Psoas muscle (tissue), 8 donors: ENCODE data around the gene MED14. TPM values are rescaled to one million over a fixed set of nuclear protein-coding genes. Genes with fewer than 3 reads are reported as not detected.

Experiments used
- ATAC-seq, 4 donors: fragments of 200-7000 bp; cut with Tn5 transposase; one replicate each; pipeline ENCODE4 v1.9.1; 2020; ENCODE audit warnings: moderate library complexity in 3 of 4, mild to moderate bottlenecking in 2 of 4
- DNase-seq, 2 donors: peaks; one replicate each; pipeline ENCODE4 v3.0.0-alpha.2; 2020
- H3K27ac ChIP-seq: fragments of 200-600 bp; one replicate; pipeline ENCODE4 v1.8.0; 2022
- H3K27me3 ChIP-seq, 3 donors: fragments of 200-600 bp in 1 of 3; one replicate each; pipeline versions ENCODE4 v1.6.1 to v1.8.0; 2013 to 2022; ENCODE audit warnings: low read length in 2 of 3, mild to moderate bottlenecking in 2 of 3, moderate library complexity in 1 of 3; ENCODE audit not compliant: insufficient read depth in 3 of 3
- H3K36me3 ChIP-seq, 2 donors: fragments of 200-600 bp in 1 of 2; one replicate each; pipeline versions ENCODE4 v1.6.1 to v1.8.0; 2013 to 2022; ENCODE audit warnings: low read depth in 1 of 2, mild to moderate bottlenecking in 1 of 2, moderate library complexity in 1 of 2; ENCODE audit not compliant: insufficient read depth in 1 of 2
- H3K4me1 ChIP-seq: fragments of 200-600 bp; one replicate; pipeline ENCODE4 v1.8.0; 2022
- H3K4me3 ChIP-seq: fragments of 200-600 bp; one replicate; pipeline ENCODE4 v1.8.0; 2022; ENCODE audit warnings: mild to moderate bottlenecking
- H3K9me3 ChIP-seq: fragments of 200-600 bp; one replicate; pipeline ENCODE4 v1.8.0; 2022
- WGBS, 3 donors: extraction: QIAGEN DNeasy Blood & Tissue Kit; methylation state at CpG; one replicate each; pipeline versions ENCODE4 v1.1.6 to v1.1.7; 2013; 5-methylcytosine and 5-hydroxymethylcytosine counted together
- intact Hi-C, 2 donors: fragments of 100-400 bp; cut with DNase I; formaldehyde crosslinking; loops; one replicate each; pipeline versions ENCODE4 v1.11.0 to v1.14.2; 2022
- polyA plus RNA-seq, 3 donors: library from polyadenylated mRNA; stranded (reverse); fragments of 200-250 nt; gene quantifications; one replicate each; pipeline ENCODE4 v1.2.3, GENCODE V29; 2013
- total RNA-seq, 4 donors: library from RNA; stranded (reverse); fragmentation: NEBNext Ultra II Directional in 2 of 4; extraction: Animal tissue kit (Norgen Biotek cat#: 25700) in 2 of 4; gene quantifications; one replicate each; pipeline versions ENCODE4 v1.2.1 to v1.2.4, GENCODE V29; 2021 to 2023
- TF ChIP-seq, protein P1 (sequence below): fragments of 200-600 bp; IDR thresholded peaks from one replicate; pipeline ENCODE4 v1.8.0; 2022; ENCODE audit warnings: antibody characterized with exemption
- donor health status: healthy with polysubstance abuse.
- donor health status: DM: no; HTN: no; CAD: no; lungs with moderate emphysema.
- donor health status: Bipolar disorder and iron deficiency.
- donor health status: healthy.
- donor health status: DM: yes; HTN: yes; CAD: no.
- donor health status: DM: no; HTN: no; CAD: no.
- donor health status: DM: no; HTN: no; CAD: no.
- donor health status: DM: yes; HTN: yes; CAD: no.

MED14 gene
- total and polyA plus RNA-seq, 7 donors: 10.7 to 63.2 (median 46.6) TPM

DNA sequence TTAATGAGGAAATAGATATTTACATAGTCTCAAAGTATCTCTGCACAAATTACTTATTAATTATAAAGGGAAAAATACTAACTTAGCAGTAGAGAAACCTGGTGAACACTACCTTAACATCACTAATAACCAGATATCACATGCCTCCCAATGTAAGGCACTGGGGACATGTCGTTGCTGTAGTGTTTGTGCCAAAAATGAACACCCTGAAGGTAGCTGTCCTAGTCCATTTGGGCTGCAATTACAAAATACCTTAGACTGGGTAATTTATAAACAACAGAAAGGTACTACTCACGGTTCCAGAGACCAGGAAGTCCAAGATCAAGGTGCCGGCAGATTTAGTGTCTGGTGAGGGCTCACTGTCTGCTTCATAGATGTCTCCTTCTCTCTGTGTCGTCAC is 122.8 kb downstream of the MED14 start:
- WGBS, 3 donors: 57 to 61% (median 59%) methylated on average over 4 of the region's 4 CpGs
- TF ChIP-seq, protein P1, sequence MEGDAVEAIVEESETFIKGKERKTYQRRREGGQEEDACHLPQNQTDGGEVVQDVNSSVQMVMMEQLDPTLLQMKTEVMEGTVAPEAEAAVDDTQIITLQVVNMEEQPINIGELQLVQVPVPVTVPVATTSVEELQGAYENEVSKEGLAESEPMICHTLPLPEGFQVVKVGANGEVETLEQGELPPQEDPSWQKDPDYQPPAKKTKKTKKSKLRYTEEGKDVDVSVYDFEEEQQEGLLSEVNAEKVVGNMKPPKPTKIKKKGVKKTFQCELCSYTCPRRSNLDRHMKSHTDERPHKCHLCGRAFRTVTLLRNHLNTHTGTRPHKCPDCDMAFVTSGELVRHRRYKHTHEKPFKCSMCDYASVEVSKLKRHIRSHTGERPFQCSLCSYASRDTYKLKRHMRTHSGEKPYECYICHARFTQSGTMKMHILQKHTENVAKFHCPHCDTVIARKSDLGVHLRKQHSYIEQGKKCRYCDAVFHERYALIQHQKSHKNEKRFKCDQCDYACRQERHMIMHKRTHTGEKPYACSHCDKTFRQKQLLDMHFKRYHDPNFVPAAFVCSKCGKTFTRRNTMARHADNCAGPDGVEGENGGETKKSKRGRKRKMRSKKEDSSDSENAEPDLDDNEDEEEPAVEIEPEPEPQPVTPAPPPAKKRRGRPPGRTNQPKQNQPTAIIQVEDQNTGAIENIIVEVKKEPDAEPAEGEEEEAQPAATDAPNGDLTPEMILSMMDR: no peak
- intact Hi-C loops: no loop called here

DNA sequence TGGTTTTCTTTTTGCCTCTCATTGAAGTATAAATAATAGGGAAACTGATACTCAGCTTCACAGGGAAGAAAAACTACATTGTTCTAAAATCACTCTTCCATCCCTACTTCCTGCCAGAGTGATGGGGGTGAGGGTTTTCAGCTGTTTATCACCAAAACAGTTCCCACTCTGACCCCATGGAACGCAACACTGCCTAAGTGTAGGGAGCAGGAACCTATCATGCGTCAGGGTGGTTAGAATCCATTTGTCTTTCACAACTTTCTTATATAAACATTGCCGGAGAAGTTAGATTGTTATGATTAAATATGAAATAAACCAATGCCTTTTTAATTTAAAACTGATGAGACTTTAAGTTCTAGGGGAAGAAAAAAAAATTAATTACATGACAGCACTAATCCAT is 128.0 kb downstream of the MED14 start:
- peaks cover 0 to 24% (median 0%) of the 10 kb centered on the region in 3 donors for H3K27me3 ChIP-seq
- H3K4me3 ChIP-seq: no peak overlapping the region
- DNase-seq: no peak
- ATAC-seq: no peak
- WGBS, 3 donors: 86 to 94% (median 94%) methylated on average over 3 of the region's 3 CpGs
- no peak overlapping the region for H3K27ac ChIP-seq
- TF ChIP-seq, protein P1: no peak
- no peaks in the 10 kb centered on the region for H3K4me1 ChIP-seq
- H3K36me3 ChIP-seq: peaks cover 0 to 16% of the 10 kb centered on the region in 2 donors
- no peaks in the 10 kb centered on the region for H3K9me3 ChIP-seq
- intact Hi-C loops: no loop called here

More for the DNA sequence above, 122.8 kb downstream of the MED14 start:
- Histone ChIP-seq H3K27ac (no peak overlapping the region), H3K4me3 (no peak overlapping the region), H3K36me3 (no peaks in the 10 kb centered on the region), H3K4me1 (no peaks in the 10 kb centered on the region), H3K27me3 (peaks cover 0 to 23% (median 0%) of the 10 kb centered on the region in 3 donors), H3K9me3 (no peaks in the 10 kb centered on the region)
- no peak for DNase-seq
- ATAC-seq: no peak

DNA sequence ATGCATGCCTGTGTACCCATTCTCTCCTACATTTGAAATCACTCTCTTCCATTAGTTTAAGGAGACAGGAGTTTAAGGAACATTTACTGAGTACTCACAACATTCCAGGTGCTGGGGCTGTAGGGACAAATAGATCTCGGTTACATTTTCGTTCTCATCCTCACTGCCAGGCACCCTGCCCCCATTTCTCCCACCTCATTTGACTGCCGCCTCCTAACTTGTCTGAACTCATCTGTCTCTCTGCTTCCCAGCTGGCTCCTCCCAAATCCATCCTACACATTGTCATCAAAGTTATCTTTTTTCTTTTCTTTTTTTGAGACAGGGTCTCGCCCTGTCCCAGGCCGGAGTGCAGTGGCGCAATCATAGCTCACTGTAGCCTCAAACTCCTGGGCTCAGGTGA is 131.9 kb downstream of the MED14 start:
- TF ChIP-seq, protein P1: no peak
- Histone ChIP-seq H3K36me3 (peaks cover 0 to 53% of the 10 kb centered on the region in 2 donors), H3K27ac (no peak overlapping the region), H3K9me3 (no peaks in the 10 kb centered on the region), H3K27me3 (peaks cover 0 to 24% (median 0%) of the 10 kb centered on the region in 3 donors), H3K4me1 (no peaks in the 10 kb centered on the region), H3K4me3 (no peak overlapping the region)
- intact Hi-C loops: no loop called here
- WGBS, 3 donors: 84 to 96% (median 94%) methylated on average over 6 of the region's 6 CpGs
- DNase-seq (no peak), ATAC-seq (no peak)

Other genes with a start within 250 kb of the MED14 start
- 10 to 100 TPM; 22.6 to 25.8 (median 24.4) TPM for gene ATP6AP2, start 154.6 kb downstream of the MED14 start, total RNA-seq
- gene ATP6AP2, start 154.6 kb downstream of the MED14 start, polyA plus RNA-seq: 10 to 100 TPM; 17.5 to 29.2 (median 27.5) TPM
- gene MPC1L, start 112.1 kb downstream of the MED14 start, total RNA-seq: not detected
- not detected for gene MPC1L, start 112.1 kb downstream of the MED14 start, polyA plus RNA-seq
- 1 to 10 TPM; 3.1 to 3.9 (median 3.7) TPM for gene CXorf38, start 88.0 kb downstream of the MED14 start, total RNA-seq
- 1 to 10 TPM; 2.1 to 2.6 (median 2.3) TPM for gene CXorf38, start 88.0 kb downstream of the MED14 start, polyA plus RNA-seq